ENCODE data around the gene TMIGD2.

Gene TMIGD2

GRCh38 chr19:4326837-4327251 lies 24.7 kb upstream of the TMIGD2 start:
- no peak for DNase-seq (ENCODE audit: low read depth)

- DNase-seq (ENCODE audit: low read depth) = no peak
Measured at GRCh38 chr19:4326215-4326836, 24.1 kb upstream of the TMIGD2 start.

- no peak for DNase-seq (ENCODE audit: low read depth)
Measured at GRCh38 chr19:4324228-4324627, 22.0 kb upstream of the TMIGD2 start.

GRCh38 chr19:4323692-4324091 lies 21.5 kb upstream of the TMIGD2 start:
- DNase-seq (ENCODE audit: low read depth) = no peak

- no peak for DNase-seq (ENCODE audit: low read depth)
Measured at GRCh38 chr19:4322942-4323665, 20.9 kb upstream of the TMIGD2 start.

- DNase-seq (ENCODE audit: low read depth) = no peak
Measured at GRCh38 chr19:4320419-4320818, 18.2 kb upstream of the TMIGD2 start.

GRCh38 chr19:4319067-4319718 lies 17.0 kb upstream of the TMIGD2 start:
- no peak for DNase-seq (ENCODE audit: low read depth)

- DNase-seq (ENCODE audit: low read depth) = no peak
Measured at GRCh38 chr19:4318460-4318859, 16.3 kb upstream of the TMIGD2 start.

GRCh38 chr19:4316956-4317355 lies 14.8 kb upstream of the TMIGD2 start:
- peak; percentile 28 for DNase-seq (ENCODE audit: low read depth)

GRCh38 chr19:4313847-4314490 lies 11.8 kb upstream of the TMIGD2 start:
- no peak for DNase-seq (ENCODE audit: low read depth)

- no peak for DNase-seq (ENCODE audit: low read depth)
Measured at GRCh38 chr19:4310247-4311121, 8.3 kb upstream of the TMIGD2 start.

GRCh38 chr19:4305659-4306058 lies 3.5 kb upstream of the TMIGD2 start:
- DNase-seq (ENCODE audit: low read depth) = no peak

GRCh38 chr19:4305257-4305612 lies 3.0 kb upstream of the TMIGD2 start:
- no peak for DNase-seq (ENCODE audit: low read depth)

- DNase-seq (ENCODE audit: low read depth) = peak; percentile 40
Measured at GRCh38 chr19:4304538-4305256, 2.5 kb upstream of the TMIGD2 start, which contains the start of gene FSD1. TSS of gene FSD1 (plus strand) at chr19:4304598. CDS start at chr19:4304747, 149 bp downstream.

- DNase-seq (ENCODE audit: low read depth) = no peak
Measured at GRCh38 chr19:4303819-4304537, 1.8 kb upstream of the TMIGD2 start.

GRCh38 chr19:4301590-4302242 lies 473 bp downstream of the TMIGD2 start:
- DNase-seq (ENCODE audit: low read depth) = no peak

GRCh38 chr19:4300589-4300988 lies 1.6 kb downstream of the TMIGD2 start:
- DNase-seq (ENCODE audit: low read depth) = no peak

GRCh38 chr19:4298810-4299550 lies 3.2 kb downstream of the TMIGD2 start:
- no peak for DNase-seq (ENCODE audit: low read depth)

All from iris pigment epithelial cell (primary cell).